Measurements from ENCODE around the gene ANGPTL8.

ANGPTL8 gene

GRCh38 chr19:11203194-11204075 lies 36.0 kb upstream of the ANGPTL8 start:
- DNase-seq: peak in 45 of 51 donors; percentile 9 to 75 (median 41)

- DNase-seq: no peak
Measured at GRCh38 chr19:11204076-11204602, 35.3 kb upstream of the ANGPTL8 start.

GRCh38 chr19:11204943-11205349 lies 34.5 kb upstream of the ANGPTL8 start:
- DNase-seq: peak in 1 of 51 donors; percentile 10

- DNase-seq: no peak
Measured at GRCh38 chr19:11205939-11206570, 33.4 kb upstream of the ANGPTL8 start.

- DNase-seq: no peak
Measured at GRCh38 chr19:11208561-11209471, 30.6 kb upstream of the ANGPTL8 start.

GRCh38 chr19:11209839-11210655 lies 29.4 kb upstream of the ANGPTL8 start:
- DNase-seq: no peak

GRCh38 chr19:11210656-11210928 lies 28.8 kb upstream of the ANGPTL8 start:
- DNase-seq: no peak

- no peak for DNase-seq
Measured at GRCh38 chr19:11214387-11214786, 25.0 kb upstream of the ANGPTL8 start.

GRCh38 chr19:11221082-11221598 lies 18.3 kb upstream of the ANGPTL8 start:
- DNase-seq: no peak

GRCh38 chr19:11223200-11223599 lies 16.2 kb upstream of the ANGPTL8 start:
- no peak for DNase-seq

- DNase-seq: no peak
Measured at GRCh38 chr19:11224429-11224828, 15.0 kb upstream of the ANGPTL8 start.

- DNase-seq: no peak
Measured at GRCh38 chr19:11225172-11225571, 14.2 kb upstream of the ANGPTL8 start.

GRCh38 chr19:11225815-11226214 lies 13.6 kb upstream of the ANGPTL8 start:
- no peak for DNase-seq

GRCh38 chr19:11226716-11227166 lies 12.7 kb upstream of the ANGPTL8 start:
- DNase-seq: no peak

- DNase-seq: no peak
Measured at GRCh38 chr19:11227195-11227886, 12.1 kb upstream of the ANGPTL8 start.

- DNase-seq: no peak
Measured at GRCh38 chr19:11230621-11231386, 8.6 kb upstream of the ANGPTL8 start.

- no peak for DNase-seq
Measured at GRCh38 chr19:11232555-11232954, 6.9 kb upstream of the ANGPTL8 start.

- no peak for DNase-seq
Measured at GRCh38 chr19:11233073-11233472, 6.3 kb upstream of the ANGPTL8 start.

GRCh38 chr19:11234486-11235075 lies 4.8 kb upstream of the ANGPTL8 start:
- DNase-seq: no peak
